NCI-H774 (cell line): ENCODE measurements around the gene MED13L.

Experiments used
- DNase-seq: peaks from one replicate; lab custom pipeline; 2025; lab: John Stamatoyannopoulos, UW

The MED13L gene

GRCh38 chr12:116276652-116277466 lies 634 bp downstream of the MED13L start:
- DNase-seq = peak; percentile 80

- DNase-seq = no peak
Observed at GRCh38 chr12:116274551-116275375, 2.7 kb downstream of the MED13L start.

GRCh38 chr12:116273813-116274550 lies 3.5 kb downstream of the MED13L start:
- DNase-seq = no peak

GRCh38 chr12:116267948-116268347 lies 9.5 kb downstream of the MED13L start:
- DNase-seq = no peak

- DNase-seq = no peak
Observed at GRCh38 chr12:116266631-116267349, 10.7 kb downstream of the MED13L start.

- no peak for DNase-seq
Observed at GRCh38 chr12:116266168-116266601, 11.3 kb downstream of the MED13L start.

- DNase-seq = no peak
Observed at GRCh38 chr12:116265351-116266147, 11.9 kb downstream of the MED13L start.

- DNase-seq = no peak
Observed at GRCh38 chr12:116264525-116265070, 12.9 kb downstream of the MED13L start.

GRCh38 chr12:116263844-116264243 lies 13.6 kb downstream of the MED13L start:
- DNase-seq = no peak

- DNase-seq = no peak
Observed at GRCh38 chr12:116263431-116263830, 14.1 kb downstream of the MED13L start.

GRCh38 chr12:116262741-116263140 lies 14.8 kb downstream of the MED13L start:
- no peak for DNase-seq

- DNase-seq = no peak
Observed at GRCh38 chr12:116261525-116262100, 15.9 kb downstream of the MED13L start.

GRCh38 chr12:116259800-116260577 lies 17.5 kb downstream of the MED13L start:
- no peak for DNase-seq

- no peak for DNase-seq
Observed at GRCh38 chr12:116257826-116258225, 19.7 kb downstream of the MED13L start.

- DNase-seq = no peak
Observed at GRCh38 chr12:116257215-116257614, 20.3 kb downstream of the MED13L start.

GRCh38 chr12:116249938-116250337 lies 27.6 kb downstream of the MED13L start:
- DNase-seq = no peak

- no peak for DNase-seq
Observed at GRCh38 chr12:116248930-116249329, 28.6 kb downstream of the MED13L start.

GRCh38 chr12:116248433-116248832 lies 29.1 kb downstream of the MED13L start:
- DNase-seq = no peak

GRCh38 chr12:116247377-116247776 lies 30.1 kb downstream of the MED13L start:
- no peak for DNase-seq
